Kidney epithelial cell (primary cell): ENCODE results near the gene PTPRD. TPM values are rescaled to one million over a fixed set of nuclear protein-coding genes. Genes with fewer than 3 reads are reported as not detected.

ENCODE experiments used
- DNase-seq: peaks from one replicate; pipeline ENCODE4 v3.0.0-alpha.2; 2010; ENCODE audit warnings: low read depth
- H3K27me3 ChIP-seq: 2 replicates; pipeline ENCODE4 v1.6.0; 2011; ENCODE audit warnings: low read length; ENCODE audit not compliant: control insufficient read depth, insufficient read depth
- H3K36me3 ChIP-seq: 2 replicates; pipeline ENCODE4 v1.5.1; 2011; ENCODE audit warnings: low read length; ENCODE audit not compliant: control insufficient read depth, insufficient read depth
- H3K4me3 ChIP-seq: 2 replicates; pipeline ENCODE4 v1.5.1; 2011; ENCODE audit warnings: low read depth, mild to moderate bottlenecking, control low read depth, low read length
- total RNA-seq: library from RNA; depleted of rRNA; stranded (reverse); fragments of >200 nt; gene quantifications from 2 replicates; pipeline ENCODE4 v1.2.3, GENCODE V29; 2015
- TF ChIP-seq, protein P1 (sequence below): IDR thresholded peaks from 2 replicates; pipeline ENCODE4 v1.5.1; 2011; ENCODE audit warnings: mild to moderate bottlenecking, moderate library complexity, low read length, control low read depth, inconsistent platforms; ENCODE audit not compliant: insufficient read depth, poor library complexity, severe bottlenecking

Gene PTPRD
- total RNA-seq, 1 donor from 2014 or later: 18.8 TPM

- TF ChIP-seq, protein P1, sequence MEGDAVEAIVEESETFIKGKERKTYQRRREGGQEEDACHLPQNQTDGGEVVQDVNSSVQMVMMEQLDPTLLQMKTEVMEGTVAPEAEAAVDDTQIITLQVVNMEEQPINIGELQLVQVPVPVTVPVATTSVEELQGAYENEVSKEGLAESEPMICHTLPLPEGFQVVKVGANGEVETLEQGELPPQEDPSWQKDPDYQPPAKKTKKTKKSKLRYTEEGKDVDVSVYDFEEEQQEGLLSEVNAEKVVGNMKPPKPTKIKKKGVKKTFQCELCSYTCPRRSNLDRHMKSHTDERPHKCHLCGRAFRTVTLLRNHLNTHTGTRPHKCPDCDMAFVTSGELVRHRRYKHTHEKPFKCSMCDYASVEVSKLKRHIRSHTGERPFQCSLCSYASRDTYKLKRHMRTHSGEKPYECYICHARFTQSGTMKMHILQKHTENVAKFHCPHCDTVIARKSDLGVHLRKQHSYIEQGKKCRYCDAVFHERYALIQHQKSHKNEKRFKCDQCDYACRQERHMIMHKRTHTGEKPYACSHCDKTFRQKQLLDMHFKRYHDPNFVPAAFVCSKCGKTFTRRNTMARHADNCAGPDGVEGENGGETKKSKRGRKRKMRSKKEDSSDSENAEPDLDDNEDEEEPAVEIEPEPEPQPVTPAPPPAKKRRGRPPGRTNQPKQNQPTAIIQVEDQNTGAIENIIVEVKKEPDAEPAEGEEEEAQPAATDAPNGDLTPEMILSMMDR: no peak
- peak; percentile 21 for DNase-seq
- Histone ChIP-seq H3K27me3 (no peaks in the 10 kb centered on the region), H3K4me3 (no peak overlapping the region), H3K36me3 (no peaks in the 10 kb centered on the region)
Measured at GRCh38 chr9:10062629-10063395, 550.0 kb downstream of the PTPRD start.

GRCh38 chr9:10059044-10059443 lies 553.8 kb downstream of the PTPRD start:
- DNase-seq: no peak
- no peak overlapping the region for H3K4me3 ChIP-seq
- TF ChIP-seq, protein P1: no peak
- H3K27me3 ChIP-seq: no peaks in the 10 kb centered on the region
- H3K36me3 ChIP-seq: no peaks in the 10 kb centered on the region

- TF ChIP-seq, protein P1: no peak
Measured at GRCh38 chr9:10055886-10056395, 556.9 kb downstream of the PTPRD start.

DNA sequence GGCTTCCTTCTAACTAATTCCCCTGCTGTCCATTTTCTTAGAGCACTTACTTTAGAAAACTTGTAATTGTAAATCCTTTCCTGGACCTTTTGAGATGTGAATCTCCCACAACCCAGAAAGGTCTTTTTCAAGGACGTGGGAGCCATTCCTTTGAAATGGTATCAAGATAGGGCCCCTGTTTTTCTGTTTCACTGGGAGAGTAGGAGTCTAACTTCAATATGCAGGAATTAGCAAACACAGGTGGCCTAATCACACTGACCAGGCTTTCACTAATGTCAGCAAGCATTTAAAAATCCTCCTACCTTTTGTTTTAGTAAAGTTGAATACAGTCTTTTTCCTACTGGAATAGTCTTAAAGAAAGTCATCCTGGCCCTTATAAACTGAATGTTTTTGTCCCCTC lies 558.3 kb downstream of the PTPRD start:
- H3K4me3 ChIP-seq: no peak overlapping the region
- no peaks in the 10 kb centered on the region for H3K27me3 ChIP-seq
- no peaks in the 10 kb centered on the region for H3K36me3 ChIP-seq
- TF ChIP-seq, protein P1: no peak
- no peak for DNase-seq

More at GRCh38 chr9:10055886-10056395, 556.9 kb downstream of the PTPRD start:
- no peak for DNase-seq
- H3K27me3 ChIP-seq: no peaks in the 10 kb centered on the region
- no peak overlapping the region for H3K4me3 ChIP-seq
- H3K36me3 ChIP-seq: no peaks in the 10 kb centered on the region

DNA sequence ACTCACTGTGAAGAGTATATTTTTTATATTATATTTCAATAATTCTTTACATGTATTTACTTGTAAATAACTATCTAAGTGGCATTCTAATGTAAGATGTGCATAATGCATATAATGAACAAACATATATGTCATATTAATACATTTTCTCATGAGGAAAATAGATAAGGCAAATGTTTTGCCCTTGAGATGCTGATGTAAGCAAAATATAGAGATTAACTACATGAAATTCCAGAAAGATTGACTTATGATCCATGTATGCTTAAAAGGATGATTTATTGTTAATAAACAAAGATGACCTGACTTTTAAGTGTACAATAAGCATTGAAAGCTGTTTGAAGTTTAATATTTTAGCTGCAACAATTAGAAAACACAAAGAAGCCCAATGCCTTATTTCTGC lies 559.9 kb downstream of the PTPRD start:
- TF ChIP-seq, protein P1: no peak
- DNase-seq: no peak
- Histone ChIP-seq H3K4me3 (no peak overlapping the region), H3K36me3 (no peaks in the 10 kb centered on the region), H3K27me3 (no peaks in the 10 kb centered on the region)
